GM10847 (cell line): ENCODE results near the gene PRLHR.

Experiments
- POLR2A ChIP-seq: IDR thresholded peaks from 2 replicates; pipeline ENCODE4 v1.6.1; 2011; ENCODE audit not compliant: insufficient read length; ENCODE audit errors: extremely low read depth

The PRLHR gene

GRCh38 chr10:118595598-118596425, at the start of gene PRLHR:
Gene PRLHR (minus strand): TSS chr10:118595648. CDS start chr10:118595244, 404 bp downstream.
- TF ChIP-seq POLR2A = no peak

DNA sequence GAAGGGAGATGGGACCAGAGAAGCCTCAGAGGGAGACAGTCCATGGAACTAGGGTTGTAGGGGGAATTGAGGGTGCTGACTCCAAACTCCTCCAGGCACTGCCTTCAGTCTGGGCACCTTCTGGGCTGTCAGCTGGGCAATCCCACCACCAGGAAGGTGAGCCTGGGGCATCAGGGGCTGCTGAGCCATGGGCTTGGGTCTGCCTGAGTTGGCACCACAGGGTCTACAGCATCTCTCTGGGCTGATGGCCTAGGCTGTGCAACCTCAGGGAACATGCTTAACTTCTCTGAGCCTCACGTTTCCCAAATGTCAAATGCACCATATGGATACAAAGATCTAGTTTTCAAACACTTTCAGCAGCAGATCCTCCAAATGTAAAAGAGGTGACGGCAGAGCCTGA, 46.8 kb upstream of the PRLHR start:
- TF ChIP-seq POLR2A = no peak

GRCh38 chr10:118638680-118639079, 43.2 kb upstream of the PRLHR start:
- no peak for TF ChIP-seq POLR2A

DNA sequence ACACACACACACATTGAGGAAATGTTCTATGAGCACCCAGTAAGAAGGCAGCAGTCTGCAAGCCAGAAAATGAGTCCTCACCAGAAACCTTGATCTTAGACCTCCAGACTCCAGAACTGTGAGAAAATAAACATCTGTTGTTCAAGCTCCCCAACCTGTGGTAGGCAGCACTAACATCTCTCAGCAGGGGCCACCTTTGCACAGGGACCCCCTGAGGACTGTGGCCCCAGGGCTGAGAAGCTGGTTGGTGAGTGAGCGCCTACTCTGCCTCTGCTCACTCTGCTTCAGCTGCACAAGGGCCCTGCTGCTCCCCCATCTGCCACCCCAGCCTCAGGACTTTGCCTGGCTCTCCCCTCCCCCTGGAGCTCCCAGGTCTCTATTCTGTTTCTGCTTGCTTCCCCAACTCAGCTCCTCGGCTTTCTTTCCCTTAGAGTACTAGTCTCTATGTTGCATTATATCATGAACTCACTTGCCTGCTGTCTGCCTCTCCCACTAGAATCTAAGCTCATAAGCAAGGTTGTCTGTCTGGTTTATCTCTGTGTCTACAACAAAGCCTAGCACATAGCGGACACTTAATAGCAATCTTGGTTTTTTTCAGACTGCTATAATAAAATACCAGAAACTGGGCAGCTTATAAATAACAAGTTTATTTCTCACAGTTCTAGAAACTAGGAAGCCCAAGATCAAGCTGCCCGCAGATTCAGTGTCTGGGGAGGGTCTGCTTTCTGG, 40.4 kb upstream of the PRLHR start:
- no peak for TF ChIP-seq POLR2A

GRCh38 chr10:118633786-118634185, 38.3 kb upstream of the PRLHR start:
- TF ChIP-seq POLR2A = no peak

DNA sequence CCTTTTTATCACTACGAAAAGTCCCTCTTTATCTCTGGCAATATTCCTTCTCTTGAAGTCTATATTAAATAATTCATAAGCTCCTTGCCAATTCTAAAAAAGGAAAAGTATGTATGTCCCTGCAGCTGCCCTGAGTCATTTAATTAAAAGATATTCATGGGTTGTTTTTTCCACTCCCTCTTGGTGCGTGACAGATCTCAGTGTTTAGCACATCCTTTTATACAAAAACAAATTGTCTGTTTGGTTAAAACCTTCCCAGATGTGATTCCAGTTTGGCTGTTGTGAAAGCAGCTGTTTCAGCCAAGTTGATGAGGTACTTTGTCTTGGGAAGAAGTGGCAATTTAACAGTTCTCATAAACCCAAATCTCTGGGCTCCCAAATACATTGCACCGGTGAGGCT, 33.8 kb upstream of the PRLHR start:
- no peak for TF ChIP-seq POLR2A

DNA sequence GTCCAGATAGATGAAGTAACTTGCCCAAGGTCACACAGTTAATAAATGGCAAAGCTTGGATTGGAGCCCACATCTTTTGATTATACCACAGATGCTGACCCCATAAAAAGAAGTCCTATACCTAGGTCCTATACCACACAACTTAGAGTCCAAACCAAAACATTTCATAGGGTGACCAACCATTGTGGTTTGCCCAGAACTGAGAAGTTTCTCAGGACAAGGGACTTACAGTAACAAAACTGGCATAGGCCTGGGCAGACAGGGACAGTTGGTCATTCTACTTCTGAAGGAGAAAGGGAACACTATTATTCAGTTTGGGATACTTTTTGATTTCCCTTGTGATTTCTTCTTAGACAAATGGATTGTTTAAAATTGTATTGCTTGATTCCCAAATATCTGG, 32.9 kb upstream of the PRLHR start:
- TF ChIP-seq POLR2A = no peak

DNA sequence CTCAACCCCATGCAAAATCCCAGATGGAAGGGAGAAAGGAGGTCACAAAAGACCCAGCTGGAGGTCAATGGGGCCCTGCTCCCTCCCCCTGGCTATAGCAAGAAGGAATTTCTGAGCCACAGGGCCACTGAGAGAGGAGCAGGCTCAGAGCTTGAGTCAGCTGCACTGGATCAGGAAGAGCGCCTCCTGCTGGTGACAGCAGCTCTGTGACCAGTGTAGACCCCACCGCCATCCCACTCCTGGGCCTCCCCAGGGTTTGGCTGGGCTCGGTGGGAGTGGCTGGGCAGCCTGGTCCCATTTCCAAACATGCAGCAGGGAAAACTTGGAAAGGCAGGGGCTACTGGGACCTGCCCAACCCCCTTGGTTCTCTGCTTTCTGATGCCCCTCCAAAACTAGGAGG, 31.5 kb upstream of the PRLHR start:
- TF ChIP-seq POLR2A = no peak

DNA sequence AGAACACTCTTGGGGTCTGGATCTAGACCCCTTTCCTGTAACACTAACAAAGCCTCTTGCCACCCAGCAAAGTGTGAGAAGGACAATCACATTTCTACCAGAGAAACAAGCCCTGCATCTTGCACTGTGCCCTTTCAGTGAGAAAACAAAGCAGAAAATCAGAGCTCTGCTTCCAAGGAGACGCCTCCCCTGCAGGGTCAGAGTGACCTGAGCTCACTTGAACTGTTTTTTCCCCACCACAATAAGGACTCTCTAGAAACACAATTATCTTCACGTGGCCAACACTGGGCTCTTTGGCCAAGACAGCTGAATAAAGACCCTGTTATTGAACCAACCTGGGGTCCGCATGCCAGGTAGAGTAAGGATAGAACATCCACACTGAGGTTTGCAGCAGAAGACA, 30.1 kb upstream of the PRLHR start:
- TF ChIP-seq POLR2A = no peak

DNA sequence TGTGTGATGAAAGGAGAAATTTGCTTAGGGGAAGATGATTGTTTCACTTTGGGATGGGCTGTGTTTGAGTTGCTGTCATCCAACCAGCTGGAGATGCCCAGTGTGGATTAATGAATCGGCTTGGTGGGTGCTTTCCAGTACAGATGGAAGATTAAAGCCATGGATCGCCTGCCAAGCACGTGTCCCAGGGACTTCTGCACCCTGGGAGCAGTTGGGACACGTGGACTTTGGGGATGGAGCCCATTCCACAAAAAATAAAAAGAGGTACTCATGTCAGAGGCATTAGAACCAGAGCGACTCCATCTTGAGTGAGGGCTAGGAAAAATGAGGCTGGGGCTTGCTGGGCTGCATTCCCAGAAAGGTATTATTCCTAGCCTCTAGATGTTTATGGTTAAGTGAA, 29.3 kb upstream of the PRLHR start:
- no peak for TF ChIP-seq POLR2A

DNA sequence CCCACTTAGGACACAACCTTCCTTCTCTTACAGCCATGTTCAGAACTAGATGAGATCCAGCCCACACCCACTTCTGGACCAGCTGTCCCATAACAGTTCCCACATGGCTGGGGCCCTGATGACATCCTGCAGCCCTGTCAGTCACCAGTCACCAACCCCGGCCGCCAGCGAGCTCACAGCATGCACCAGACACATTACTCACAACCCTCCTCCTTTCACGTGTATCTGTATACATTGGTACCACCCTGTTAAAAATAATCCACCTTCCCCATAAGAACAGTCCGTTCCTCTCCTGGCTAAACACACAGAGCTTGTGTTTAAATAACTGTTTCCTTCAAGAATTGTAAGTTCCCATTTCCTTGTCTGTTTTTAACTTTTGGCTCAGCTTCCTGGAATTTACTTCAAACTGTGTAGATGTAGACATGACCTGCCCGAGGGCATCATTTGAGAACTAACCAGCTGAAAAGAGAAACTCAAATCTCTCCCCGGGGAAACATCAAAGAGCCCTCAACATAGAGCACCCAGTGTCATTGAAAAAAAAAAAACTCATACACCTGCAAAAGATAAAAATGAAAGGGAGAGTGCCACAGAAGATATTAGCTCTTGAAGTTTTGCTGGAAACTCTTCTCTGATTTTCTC, 26.0 kb upstream of the PRLHR start:
- no peak for TF ChIP-seq POLR2A

GRCh38 chr10:118610577-118610976, 15.1 kb upstream of the PRLHR start:
- no peak for TF ChIP-seq POLR2A

DNA sequence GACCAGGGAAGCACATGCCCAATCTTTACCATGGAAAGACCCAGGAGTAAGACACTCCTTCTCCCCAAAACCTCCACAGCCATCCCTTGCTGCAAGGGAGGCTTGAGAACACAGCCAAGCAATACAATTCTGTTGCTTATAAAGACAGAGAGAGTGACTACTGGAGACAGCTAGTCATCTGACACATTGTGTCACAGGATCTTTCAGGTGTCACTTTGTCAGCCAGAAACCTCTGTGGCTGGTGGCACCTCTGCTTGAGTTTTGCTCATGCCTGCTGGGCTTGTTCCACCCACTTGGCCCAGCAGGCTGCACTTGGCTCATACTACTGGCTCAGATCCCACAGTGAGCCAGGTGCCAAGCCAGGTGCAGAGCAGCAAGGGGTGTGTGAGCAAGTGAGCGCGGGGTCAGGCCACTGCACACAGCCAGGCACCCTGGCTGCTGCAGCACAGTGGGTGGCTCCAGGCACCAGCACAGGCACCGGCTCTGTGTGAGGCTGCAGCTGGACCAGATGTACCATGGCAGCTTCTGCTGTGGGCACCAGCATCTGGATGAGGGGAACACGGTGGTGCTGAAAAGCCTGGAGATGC, 12.4 kb upstream of the PRLHR start:
- TF ChIP-seq POLR2A = no peak

DNA sequence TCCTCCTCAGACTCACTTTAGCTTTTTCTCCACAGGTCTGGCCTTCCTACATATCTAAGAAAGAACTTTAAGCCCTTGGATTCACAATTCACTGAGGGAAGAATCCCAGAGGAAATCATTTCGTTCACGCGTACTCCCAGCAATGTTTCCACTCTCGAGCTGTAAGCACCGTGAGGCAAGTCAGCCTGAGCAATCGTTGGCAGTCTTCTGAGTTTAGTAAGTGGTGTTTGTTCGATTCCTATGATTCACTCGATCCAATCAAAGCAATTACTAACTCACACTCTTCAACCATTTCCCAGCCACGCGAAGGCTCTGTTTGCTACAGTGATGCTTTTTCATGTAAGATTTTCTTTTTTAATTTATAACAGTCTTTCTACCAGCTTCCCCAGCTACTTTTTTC, 10.2 kb upstream of the PRLHR start:
- TF ChIP-seq POLR2A = no peak

- TF ChIP-seq POLR2A = no peak
Measured at GRCh38 chr10:118596426-118597124, 1.1 kb upstream of the PRLHR start.

DNA sequence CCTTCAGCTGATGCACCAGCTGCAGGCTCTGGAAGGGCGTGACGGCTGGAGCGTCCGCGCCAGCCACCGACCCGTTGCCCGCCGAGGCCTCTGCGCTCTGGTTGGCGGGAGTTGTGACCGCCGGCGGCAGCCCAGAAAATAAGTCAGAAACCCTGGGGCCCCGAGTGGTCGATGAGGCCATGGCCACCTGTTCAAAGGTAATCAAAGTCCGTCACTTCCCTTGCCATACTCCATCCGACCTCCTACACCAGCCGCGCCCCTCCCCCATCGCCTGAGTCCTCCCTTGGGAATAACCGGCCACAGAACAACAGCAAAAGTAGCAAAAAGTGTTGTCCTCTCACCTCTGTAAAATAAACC, 406 bp downstream of the PRLHR start:
- TF ChIP-seq POLR2A = no peak
